IPS DF 4.7 (cell line): ENCODE measurements around the gene PHAX.
"Not testable (repeated sequence)": the region's sequence is repeated elsewhere in the genome, so short reads cannot be mapped to it uniquely, and the experiment has no call there.

Source experiments
- DNase-seq: peaks from one replicate; pipeline ENCODE4 v3.0.0-alpha.2; 2013; ENCODE audit warnings: low spot score; ENCODE audit errors: extremely low read depth

PHAX gene

GRCh38 chr5:126603402-126603991 is 2.8 kb downstream of the PHAX start:
- DNase-seq: no peak

- no peak for DNase-seq
Observed at GRCh38 chr5:126605525-126605924, 4.8 kb downstream of the PHAX start.

- DNase-seq: no peak
Observed at GRCh38 chr5:126610160-126610559, 9.4 kb downstream of the PHAX start.

DNA sequence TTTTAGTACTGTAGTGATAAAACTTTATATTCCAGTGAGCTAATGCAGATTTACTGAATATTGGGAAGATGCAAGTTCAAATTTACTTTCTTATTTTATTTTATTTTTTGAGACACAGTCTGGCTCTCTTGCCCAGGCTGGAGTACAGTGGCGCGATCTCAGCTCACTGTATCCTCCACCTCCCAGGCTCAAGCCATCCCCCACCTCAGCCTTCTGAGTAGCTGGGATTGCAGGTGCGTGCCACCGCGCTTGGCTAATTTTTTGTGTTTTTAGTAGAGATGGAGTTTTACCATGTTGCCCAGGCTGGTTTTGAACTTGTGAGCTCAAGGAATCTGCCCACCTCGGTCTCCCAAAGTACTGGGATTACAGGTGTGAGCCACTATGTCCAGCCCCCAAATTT is 9.9 kb downstream of the PHAX start:
- DNase-seq: no peak

DNA sequence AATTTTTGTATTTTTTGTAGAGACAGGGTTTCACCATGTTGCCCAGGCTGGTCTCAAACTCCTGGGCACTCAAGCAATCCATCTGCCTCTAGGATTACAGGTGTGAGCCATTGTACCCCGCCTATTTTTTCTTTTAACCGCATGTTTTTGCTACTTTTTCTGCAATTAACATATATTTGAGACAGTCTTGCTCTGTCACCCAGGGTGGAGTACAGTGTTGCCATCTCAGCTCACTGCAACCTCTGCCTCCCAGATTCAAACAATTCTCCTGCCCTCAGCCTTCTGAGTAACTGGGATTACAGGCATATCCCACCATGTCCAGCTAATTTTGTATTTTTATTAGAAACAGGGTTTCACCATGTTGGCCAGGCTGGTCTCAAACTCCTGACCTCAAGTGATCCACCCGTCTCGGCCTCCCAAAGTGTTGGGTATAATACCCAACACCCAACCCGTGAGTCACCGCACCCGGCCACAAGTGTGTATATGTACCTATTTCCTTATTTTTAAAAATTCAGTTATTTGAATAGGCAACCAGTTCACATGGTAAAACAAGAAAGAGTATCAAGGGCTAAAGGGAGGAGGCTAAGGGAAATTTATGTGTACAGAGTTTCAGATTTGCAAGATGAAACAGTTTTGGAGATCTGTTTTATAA is 13.3 kb downstream of the PHAX start:
- DNase-seq: no peak

GRCh38 chr5:126615286-126615685 is 14.5 kb downstream of the PHAX start:
- DNase-seq: no peak

DNA sequence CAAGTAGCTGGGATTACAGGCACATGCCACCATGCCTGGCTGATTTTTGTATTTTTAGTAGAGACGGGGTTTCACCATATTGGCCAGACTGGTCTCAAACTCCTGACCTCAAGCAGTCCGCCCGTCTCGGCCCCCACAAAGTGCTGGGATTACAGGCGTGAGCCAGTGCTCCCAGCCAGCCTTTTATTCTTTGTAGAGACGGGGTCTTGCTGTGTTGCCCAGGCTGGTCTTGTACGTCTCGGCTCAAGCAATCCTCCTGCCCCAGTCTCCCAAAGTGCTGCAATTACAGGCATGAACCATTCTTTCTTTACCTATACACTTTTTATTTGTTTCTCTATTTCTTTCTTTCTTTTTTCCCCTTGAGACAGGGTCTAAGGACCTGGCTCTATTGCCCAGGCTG is 16.9 kb downstream of the PHAX start:
- DNase-seq: not testable (repeated sequence)

DNA sequence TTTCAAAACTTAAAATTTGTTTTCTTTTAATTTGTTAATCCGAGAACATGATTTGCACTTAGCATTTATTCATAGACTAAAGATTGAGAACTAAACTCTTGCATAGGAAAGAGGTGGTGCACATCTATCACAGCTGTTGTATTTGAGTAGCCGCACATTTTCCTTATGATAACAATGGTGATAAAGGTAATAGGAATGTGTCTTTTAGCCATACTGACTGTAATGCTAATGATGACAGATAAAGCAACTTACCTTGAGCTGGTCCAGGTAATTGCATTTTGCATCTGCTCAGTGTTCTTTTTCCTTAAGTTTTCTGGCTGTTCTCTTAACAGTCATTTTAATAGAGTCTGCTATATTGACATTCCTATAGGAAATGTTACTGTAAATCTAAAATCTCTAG is 19.0 kb downstream of the PHAX start:
- no peak for DNase-seq

GRCh38 chr5:126624534-126624933 is 23.8 kb downstream of the PHAX start:
- no peak for DNase-seq

- no peak for DNase-seq
Observed at GRCh38 chr5:126628102-126628501, 27.4 kb downstream of the PHAX start.

DNA sequence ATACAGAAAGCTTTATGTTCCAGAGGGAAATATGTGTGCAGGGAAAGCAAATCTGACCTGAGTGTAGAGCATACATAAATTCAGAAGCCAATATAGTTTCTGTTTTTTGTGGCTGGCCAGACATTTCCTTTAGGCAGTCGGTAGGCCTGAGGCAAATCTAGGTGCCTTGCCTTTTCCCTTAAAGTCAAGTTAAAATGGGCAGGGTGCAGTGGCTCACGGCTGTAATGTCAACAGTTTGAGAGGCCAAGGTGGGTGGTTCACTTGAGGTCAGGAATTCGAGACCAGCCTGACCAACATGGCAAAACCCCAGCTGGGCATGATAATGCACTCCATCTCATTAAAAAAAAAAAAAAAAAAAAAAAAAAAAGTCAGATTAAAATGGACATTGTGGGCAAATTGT is 31.2 kb downstream of the PHAX start:
- no peak for DNase-seq

- no peak for DNase-seq
Observed at GRCh38 chr5:126633552-126633951, 32.8 kb downstream of the PHAX start.

DNA sequence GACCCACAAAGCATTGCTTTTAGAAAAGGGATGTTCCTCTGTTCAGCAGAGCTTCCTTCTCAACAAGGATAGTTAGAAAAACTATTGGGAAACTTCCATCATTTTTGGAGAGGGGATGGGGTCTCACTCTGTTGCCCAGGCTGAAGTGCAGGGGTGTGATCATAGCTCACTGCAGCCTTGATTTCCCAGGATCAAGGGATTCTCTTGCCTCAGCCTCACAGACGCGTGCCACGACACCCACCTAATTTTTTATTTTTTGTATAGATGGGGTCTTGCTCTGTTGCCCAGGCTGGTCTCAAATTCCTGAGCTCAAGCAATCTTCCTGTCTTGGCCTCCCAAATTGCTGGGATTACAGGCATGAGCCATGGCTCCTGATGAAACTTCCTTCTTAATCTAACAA is 34.8 kb downstream of the PHAX start:
- DNase-seq: no peak

GRCh38 chr5:126636956-126637355 is 36.2 kb downstream of the PHAX start:
- no peak for DNase-seq

GRCh38 chr5:126640866-126641265 is 40.1 kb downstream of the PHAX start:
- DNase-seq: no peak

DNA sequence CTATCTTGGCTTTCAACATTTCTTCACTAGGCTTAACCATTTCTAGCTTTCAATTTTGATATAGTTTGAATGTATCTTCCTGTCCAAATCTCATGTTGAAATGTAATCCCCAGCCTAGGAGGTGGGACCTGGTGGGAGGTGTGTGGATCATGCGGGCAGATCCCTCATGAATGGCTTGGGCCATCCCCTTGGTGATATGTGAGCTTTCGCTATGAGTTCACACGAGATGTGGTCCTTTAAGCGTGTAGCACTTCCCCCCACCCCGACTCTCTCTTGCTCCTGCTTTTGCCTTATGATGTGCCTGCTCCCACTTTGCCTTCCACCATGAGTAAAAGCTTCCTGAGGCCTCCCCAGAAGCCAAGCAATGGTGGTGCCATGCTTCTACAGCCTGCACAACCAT is 40.6 kb downstream of the PHAX start:
- no peak for DNase-seq

- DNase-seq: no peak
Observed at GRCh38 chr5:126645132-126645531, 44.4 kb downstream of the PHAX start.

- DNase-seq: no peak
Observed at GRCh38 chr5:126647071-126647470, 46.3 kb downstream of the PHAX start.

GRCh38 chr5:126648471-126648870 is 47.7 kb downstream of the PHAX start:
- DNase-seq: no peak

DNA sequence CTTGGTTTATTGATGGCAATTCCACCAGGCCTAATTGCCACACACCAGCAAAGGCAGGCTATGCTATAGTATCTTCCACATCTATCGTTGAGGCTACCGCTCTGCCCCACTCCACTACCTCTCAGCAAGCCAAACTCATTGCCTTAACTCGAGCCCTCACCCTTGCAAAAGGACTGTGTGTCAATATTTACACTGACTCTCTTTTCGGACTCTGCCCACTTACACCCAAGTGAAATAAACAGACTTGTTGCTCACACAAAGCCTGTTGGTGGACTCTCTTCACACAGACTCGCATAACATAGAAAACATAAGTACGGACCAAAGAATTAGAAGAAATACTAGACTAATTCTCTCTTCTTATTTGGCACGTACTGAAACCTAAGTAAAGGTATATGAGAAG is 48.3 kb downstream of the PHAX start:
- DNase-seq: not testable (repeated sequence)

DNA sequence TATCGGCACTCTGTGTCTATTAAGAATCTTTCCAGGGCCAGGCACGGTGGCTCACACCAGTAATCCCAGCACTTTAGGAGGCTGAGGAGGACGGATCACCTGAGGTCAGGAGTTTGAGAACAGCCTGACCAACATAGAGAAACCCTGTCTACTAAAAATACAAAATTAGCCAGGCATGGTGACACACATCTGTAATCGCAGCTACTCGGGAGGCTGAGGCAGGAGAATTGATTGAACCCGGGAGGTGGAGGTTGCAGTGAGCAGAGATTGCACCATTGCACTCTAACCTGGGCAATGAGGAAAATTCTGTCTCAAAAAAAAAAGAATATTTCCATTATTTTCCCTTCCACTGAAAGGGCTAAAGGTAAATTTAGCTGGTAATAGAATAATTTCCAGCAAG is 49.0 kb downstream of the PHAX start:
- not testable (repeated sequence) for DNase-seq

DNA sequence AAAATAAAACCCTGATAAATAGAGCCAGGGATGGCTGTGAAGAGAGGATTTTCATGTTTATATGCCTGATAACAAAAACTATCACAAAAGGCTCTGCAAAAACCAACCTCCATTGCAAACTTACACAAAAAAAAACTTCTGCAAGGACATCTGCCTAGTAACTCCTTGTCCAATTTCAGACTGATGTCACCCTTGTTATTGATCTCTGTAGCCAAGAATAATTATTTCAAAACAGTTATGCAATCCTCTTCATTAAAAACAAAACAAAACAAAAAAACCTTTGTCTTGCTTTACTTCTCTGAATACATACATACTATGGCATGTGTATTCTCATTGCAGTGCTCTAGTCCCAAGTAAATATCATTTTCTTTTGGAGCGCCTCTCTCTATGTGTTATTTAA is 49.7 kb downstream of the PHAX start:
- no peak for DNase-seq

DNA sequence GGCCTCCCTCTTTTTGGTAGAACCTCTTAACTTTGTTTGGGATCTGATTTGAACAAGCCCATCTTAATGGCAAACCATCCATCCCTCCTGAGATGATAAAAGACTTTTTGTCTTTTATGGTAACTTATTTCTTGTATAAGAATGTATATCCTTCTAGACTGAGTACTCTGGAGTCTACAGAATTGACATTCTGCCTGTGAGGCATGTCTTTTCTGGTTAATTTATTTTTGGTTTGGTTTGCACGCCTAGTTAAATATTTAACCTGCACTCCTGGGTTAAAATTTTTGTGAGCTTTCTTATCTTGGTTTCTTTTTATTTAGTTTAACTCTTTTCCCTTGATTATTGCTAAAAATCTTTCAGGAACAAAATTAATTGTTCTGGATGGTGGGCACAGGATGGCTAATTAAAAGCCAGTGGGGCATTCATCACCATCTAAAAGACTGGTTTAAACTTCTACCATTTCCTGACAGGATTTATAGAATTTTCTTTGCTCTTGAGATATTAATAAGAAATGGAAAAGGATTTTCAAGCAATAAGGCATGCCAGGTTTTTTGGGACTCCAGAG is 50.3 kb downstream of the PHAX start:
- DNase-seq: no peak
